ENCODE data around the gene TRIM29.

GRCh38 chr11:120135838-120136237 is 2.1 kb downstream of the TRIM29 start:
- no peak for TF ChIP-seq RFX5 (IDR thresholded peaks at IDR 0.05; ENCODE audit: low read depth, low read length)
- no peak for TF ChIP-seq CTCF (conservative IDR thresholded peaks at IDR 0.05; ENCODE audit: low read depth, low read length)
- TF ChIP-seq ELK1 (IDR thresholded peaks at IDR 0.05; ENCODE audit: borderline replicate concordance, low read depth, low read length): no peak
- no peak for TF ChIP-seq POLR2A (IDR thresholded peaks at IDR 0.05; ENCODE audit: low read depth, low read length)
- TF ChIP-seq RCOR1 (IDR thresholded peaks at IDR 0.05; ENCODE audit: insufficient replicate concordance, low read length): no peak
- TF ChIP-seq MXI1 (IDR thresholded peaks at IDR 0.05; ENCODE audit: borderline replicate concordance, low read depth, low read length): no peak
- no peak for TF ChIP-seq CEBPB (IDR thresholded peaks at IDR 0.05; ENCODE audit: low read depth, low read length)
- no peak for TF ChIP-seq RAD21 (IDR thresholded peaks at IDR 0.05; ENCODE audit: low read length)
- TF ChIP-seq SMC3 (IDR thresholded peaks at IDR 0.05; ENCODE audit: low read depth, low read length): no peak
- TF ChIP-seq CHD1 (IDR thresholded peaks at IDR 0.05; ENCODE audit: low read depth, low read length): no peak

Measured in IMR-90 (cell line).